Measurements from ENCODE around the gene FAM13A. TPM values are rescaled to one million over a fixed set of nuclear protein-coding genes. Genes with fewer than 3 reads are reported as not detected.

Gene FAM13A
- total and polyA plus RNA-seq, 2 donors (not counting 1 experiment from before 2014, with no cell fraction given) = 0.51 to 2.1 TPM

DNA sequence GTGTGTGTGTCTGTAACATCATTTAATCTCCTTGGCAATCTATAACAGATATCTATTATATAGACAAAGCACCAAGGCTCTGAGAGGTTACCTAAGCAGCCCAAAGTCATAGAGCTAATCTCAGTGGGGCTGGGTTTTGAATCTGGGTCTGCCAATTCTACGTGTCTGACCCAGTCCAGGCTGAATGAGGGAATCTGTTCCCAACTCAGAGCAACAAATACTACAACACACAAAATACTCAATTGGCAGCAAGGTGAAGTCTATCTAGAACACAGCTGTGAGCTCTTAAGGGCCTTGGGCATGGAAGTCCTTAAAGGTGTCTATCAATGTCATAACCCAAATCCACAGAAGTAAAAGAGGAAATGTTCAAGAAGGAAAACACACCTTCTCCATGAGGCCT is 311.8 kb downstream of the FAM13A start:
- no peak for TF ChIP-seq CTCF (IDR thresholded peaks at IDR 0.05)
- TF ChIP-seq EZH2 (IDR thresholded peaks at IDR 0.05; ENCODE audit: borderline replicate concordance, insufficient read depth, low read depth, low read length, poor library complexity, severe bottlenecking) = no peak
- CTCF ChIA-PET = no interaction called here

DNA sequence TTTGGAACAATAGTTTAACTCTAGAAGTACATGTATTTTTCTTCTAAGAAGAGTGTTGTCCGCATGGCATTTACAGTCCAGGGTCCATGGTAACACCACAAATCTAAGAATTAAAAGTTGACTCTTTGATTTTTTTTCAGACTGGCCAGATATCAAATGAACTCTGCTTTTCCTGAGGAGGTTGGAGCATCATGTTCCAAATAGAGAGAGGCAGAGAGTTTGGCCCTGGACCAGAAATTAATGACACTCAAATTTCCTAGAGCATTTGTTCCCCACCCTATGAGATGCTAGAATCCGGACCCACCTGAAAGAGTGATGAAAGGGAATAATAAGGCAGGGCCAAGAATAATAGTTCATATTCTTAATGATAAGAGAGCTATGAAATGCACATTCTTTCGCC is 312.4 kb downstream of the FAM13A start:
- ChIA-PET POLR2A (no interaction called here), CTCF (no interaction called here)
- H3K79me2 ChIP-seq (ENCODE audit: control insufficient read depth, insufficient read depth, low read length) = no peaks in the 10 kb centered on the region
- intact Hi-C loops (cut with micrococcal nuclease) = no loop called here
- DNase-seq = no peak
- no peak overlapping the region for H3K4me2 ChIP-seq (replicated peaks; ENCODE audit: low read depth, low read length, poor library complexity, severe bottlenecking)
- no peaks in the 10 kb centered on the region for H3K36me3 ChIP-seq (replicated peaks in 1 of 2; ENCODE audit: control extremely low read depth in 1 of 2, control insufficient read depth in 1 of 2, extremely low read depth in 1 of 2, insufficient read depth in 2 of 2, low read length in 1 of 2)
- H3K4me1 ChIP-seq (ENCODE audit: control insufficient read depth in 2 of 2, insufficient read depth in 2 of 2, low read length in 2 of 2) = no peaks in the 10 kb centered on the region
- Mint-ChIP-seq H3K4me3 (no peak overlapping the region), H3K9me3 (ENCODE audit: insufficient read depth) (no peaks in the 10 kb centered on the region), H3K27ac (no peak overlapping the region), H3K27me3 (peaks cover 19% of the 10 kb centered on the region), H3K4me1 (no peaks in the 10 kb centered on the region)
- 80% methylated on average over 1 of the region's 3 CpGs for WGBS (ENCODE audit: insufficient coverage)
- no peak overlapping the region for H3K27ac ChIP-seq (ENCODE audit: low read length in 2 of 2)
- H3K27me3 ChIP-seq (replicated peaks in 1 of 4; ENCODE audit: control extremely low read depth in 1 of 4, control insufficient read depth in 3 of 4, insufficient read depth in 4 of 4, low read length in 3 of 4) = no peaks in the 10 kb centered on the region
- H3K9ac ChIP-seq (ENCODE audit: low read length) = no peak overlapping the region
- ATAC-seq (ENCODE audit: low read depth) = no peak
- no peak overlapping the region for H2AFZ ChIP-seq (ENCODE audit: insufficient read depth, low read depth, low read length, poor library complexity, severe bottlenecking)
- no peak overlapping the region for H3K4me3 ChIP-seq (ENCODE audit: control extremely low read depth in 1 of 5, extremely low read depth in 1 of 5, insufficient read depth in 1 of 5, low read depth in 2 of 5, low read length in 4 of 5)
- no peaks in the 10 kb centered on the region for H3K9me3 ChIP-seq (ENCODE audit: control extremely low read depth in 1 of 3, control insufficient read depth in 2 of 3, insufficient read depth in 1 of 3, low read length in 2 of 3)
- TF ChIP-seq CTCF (IDR thresholded peaks at IDR 0.05) (no peak), EZH2 (IDR thresholded peaks at IDR 0.05; ENCODE audit: borderline replicate concordance, insufficient read depth, low read depth, low read length, poor library complexity, severe bottlenecking) (no peak)
- no peaks in the 10 kb centered on the region for H4K20me1 ChIP-seq (ENCODE audit: control insufficient read depth, insufficient read depth, low read length, poor library complexity, severe bottlenecking)

More for the DNA sequence above, 311.8 kb downstream of the FAM13A start:
- Histone ChIP-seq H3K27me3 (replicated peaks in 1 of 4; ENCODE audit: control extremely low read depth in 1 of 4, control insufficient read depth in 3 of 4, insufficient read depth in 4 of 4, low read length in 3 of 4) (no peaks in the 10 kb centered on the region), H3K36me3 (replicated peaks in 1 of 2; ENCODE audit: control extremely low read depth in 1 of 2, control insufficient read depth in 1 of 2, extremely low read depth in 1 of 2, insufficient read depth in 2 of 2, low read length in 1 of 2) (no peaks in the 10 kb centered on the region), H3K79me2 (ENCODE audit: control insufficient read depth, insufficient read depth, low read length) (no peaks in the 10 kb centered on the region), H3K9ac (ENCODE audit: low read length) (no peak overlapping the region), H3K4me3 (ENCODE audit: control extremely low read depth in 1 of 5, extremely low read depth in 1 of 5, insufficient read depth in 1 of 5, low read depth in 2 of 5, low read length in 4 of 5) (no peak overlapping the region), H3K4me1 (ENCODE audit: control insufficient read depth in 2 of 2, insufficient read depth in 2 of 2, low read length in 2 of 2) (no peaks in the 10 kb centered on the region), H4K20me1 (ENCODE audit: control insufficient read depth, insufficient read depth, low read length, poor library complexity, severe bottlenecking) (no peaks in the 10 kb centered on the region), H3K4me2 (replicated peaks; ENCODE audit: low read depth, low read length, poor library complexity, severe bottlenecking) (no peak overlapping the region), H3K27ac (ENCODE audit: low read length in 2 of 2) (no peak overlapping the region), H2AFZ (ENCODE audit: insufficient read depth, low read depth, low read length, poor library complexity, severe bottlenecking) (no peak overlapping the region), H3K9me3 (ENCODE audit: control extremely low read depth in 1 of 3, control insufficient read depth in 2 of 3, insufficient read depth in 1 of 3, low read length in 2 of 3) (no peaks in the 10 kb centered on the region)
- intact Hi-C loops (cut with micrococcal nuclease) = no loop called here
- no peak for ATAC-seq (ENCODE audit: low read depth)
- H3K4me1 Mint-ChIP-seq = no peaks in the 10 kb centered on the region
- no peak for DNase-seq
- H3K9me3 Mint-ChIP-seq (ENCODE audit: insufficient read depth) = no peaks in the 10 kb centered on the region
- no CpG with 5 or more reads among the region's 1 CpG for WGBS (ENCODE audit: insufficient coverage)
- H3K27me3 Mint-ChIP-seq = peaks cover 14% of the 10 kb centered on the region
- no peak overlapping the region for H3K4me3 Mint-ChIP-seq
- POLR2A ChIA-PET = no interaction called here
- H3K27ac Mint-ChIP-seq = no peak overlapping the region
